GM23338 (cell line): Measurements from ENCODE around the gene S100PBP. TPM values are rescaled to one million over a fixed set of nuclear protein-coding genes. Genes with fewer than 3 reads are reported as not detected.

Source experiments
- ATAC-seq: fragments of 200-7000 bp; cut with Tn5 transposase; 3 replicates; pipeline ENCODE4 v1.9.1; 2020
- DNase-seq: peaks from one replicate; pipeline ENCODE4 v3.0.0-alpha.2; 2015; ENCODE audit warnings: low spot score
- H2AFZ ChIP-seq: fragments of 200-600 bp; sonication (generic); 2 replicates; pipeline ENCODE4 v1.8.0; 2016; ENCODE audit warnings: antibody characterized with exemption, mild to moderate bottlenecking, moderate library complexity
- H3F3A ChIP-seq: fragments of 200-600 bp; sonication (generic); replicated peaks from 2 replicates; pipeline ENCODE4 v1.8.0; 2017; ENCODE audit warnings: antibody characterized with exemption, mixed run types, low read depth
- H3K27ac ChIP-seq: fragments of 200-600 bp; sonication (generic); 2 replicates; pipeline ENCODE4 v1.6.1; 2016; ENCODE audit warnings: low read depth
- H3K27me3 ChIP-seq: fragments of 200-600 bp; sonication (generic); 2 replicates; pipeline ENCODE4 v1.8.0; 2016; ENCODE audit warnings: mild to moderate bottlenecking, mixed run types, moderate library complexity; ENCODE audit not compliant: insufficient read depth
- H3K36me3 ChIP-seq: fragments of 200-600 bp; sonication (generic); 2 replicates; pipeline ENCODE4 v1.8.0; 2016; ENCODE audit warnings: mild to moderate bottlenecking; ENCODE audit not compliant: insufficient read depth
- H3K4me1 ChIP-seq: fragments of 200-600 bp; sonication (generic); 2 replicates; pipeline ENCODE4 v1.8.0; 2016; ENCODE audit warnings: mild to moderate bottlenecking, moderate library complexity; ENCODE audit not compliant: insufficient read depth
- H3K4me2 ChIP-seq: fragments of 200-600 bp; sonication (generic); 2 replicates; pipeline ENCODE4 v1.7.1; 2017; ENCODE audit warnings: mixed run types
- H3K4me3 ChIP-seq: fragments of 200-600 bp; sonication (generic); 2 replicates; pipeline ENCODE4 v1.6.1; 2016; ENCODE audit warnings: mixed run types
- H3K79me2 ChIP-seq: fragments of 200-600 bp; sonication (generic); replicated peaks from 2 replicates; pipeline ENCODE4 v1.8.0; 2017; ENCODE audit warnings: mild to moderate bottlenecking; ENCODE audit not compliant: insufficient read depth
- H3K9me2 ChIP-seq: fragments of 200-600 bp; sonication (generic); 2 replicates; pipeline ENCODE4 v1.8.0; 2017; ENCODE audit not compliant: insufficient read depth
- H4K20me1 ChIP-seq: fragments of 200-600 bp; sonication (generic); replicated peaks from 2 replicates; pipeline ENCODE4 v1.8.0; 2017; ENCODE audit warnings: mild to moderate bottlenecking; ENCODE audit not compliant: insufficient read depth
- H3K27ac Mint-ChIP-seq: 2 replicates; pipeline ENCODE4 v1.8.0; 2020; ENCODE audit warnings: inconsistent platforms, mild to moderate bottlenecking, moderate library complexity, mixed read lengths
- H3K27me3 Mint-ChIP-seq: 3 replicates; pipeline ENCODE4 v1.8.0; 2022; ENCODE audit warnings: low read depth, mild to moderate bottlenecking, moderate library complexity, mixed read lengths, inconsistent platforms; ENCODE audit not compliant: insufficient read depth, poor library complexity
- H3K36me3 Mint-ChIP-seq: 3 replicates; pipeline ENCODE4 v1.8.0; 2021; ENCODE audit warnings: low read depth, mild to moderate bottlenecking, inconsistent platforms, moderate library complexity, mixed read lengths
- H3K4me1 Mint-ChIP-seq: 3 replicates; pipeline ENCODE4 v1.8.0; 2020; ENCODE audit warnings: mild to moderate bottlenecking, inconsistent platforms, mixed read lengths
- H3K4me3 Mint-ChIP-seq: 3 replicates; pipeline ENCODE4 v1.8.0; 2021; ENCODE audit warnings: moderate library complexity, mild to moderate bottlenecking, inconsistent platforms, mixed read lengths
- H3K9me3 Mint-ChIP-seq: 3 replicates; pipeline ENCODE4 v1.8.0; 2020; ENCODE audit warnings: moderate library complexity, mild to moderate bottlenecking, inconsistent platforms, mixed read lengths
- CREB1 ChIP-seq: fragments of 250-450 bp; sonication (Bioruptor Pico); IDR thresholded peaks from 2 replicates; pipeline ENCODE4 v1.5.0; 2020; ENCODE audit warnings: low read depth, mild to moderate bottlenecking, moderate library complexity
- EZH2 ChIP-seq: fragments of 200-600 bp; sonication (generic); IDR thresholded peaks from one replicate; pipeline ENCODE4 v1.8.0; 2017; ENCODE audit warnings: antibody characterized with exemption, mild to moderate bottlenecking, low read depth; ENCODE audit not compliant: unreplicated experiment
- EZH2phosphoT487 ChIP-seq: fragments of 200-600 bp; sonication (generic); IDR thresholded peaks from one replicate; pipeline ENCODE4 v1.8.1; 2018; ENCODE audit warnings: antibody characterized with exemption; ENCODE audit not compliant: unreplicated experiment
- JUNB ChIP-seq: IDR thresholded peaks from one replicate; pipeline ENCODE4 v1.6.1; 2016; ENCODE audit warnings: antibody characterized with exemption; ENCODE audit not compliant: unreplicated experiment
- NANOG ChIP-seq: IDR thresholded peaks from 2 replicates; pipeline ENCODE4 v1.6.1; 2016; ENCODE audit warnings: antibody characterized with exemption, borderline replicate concordance
- POLR2AphosphoS5 ChIP-seq: IDR thresholded peaks from 2 replicates; pipeline ENCODE4 v1.6.1; 2016; ENCODE audit warnings: antibody characterized with exemption, low read depth
- STAT1 ChIP-seq: IDR thresholded peaks from one replicate; pipeline ENCODE4 v1.6.1; 2016; ENCODE audit warnings: antibody characterized with exemption; ENCODE audit not compliant: unreplicated experiment
- ZNF114 ChIP-seq: fragments of 250-450 bp; sonication (Bioruptor Pico); IDR thresholded peaks from 2 replicates; pipeline ENCODE4 v1.5.0; 2020; ENCODE audit warnings: mild to moderate bottlenecking, moderate library complexity
- ZNF331 ChIP-seq: fragments of 250-450 bp; sonication (Bioruptor Pico); IDR thresholded peaks from 2 replicates; pipeline ENCODE4 v1.5.0; 2020; ENCODE audit warnings: low read depth, mild to moderate bottlenecking, moderate library complexity
- ZNF462 ChIP-seq: fragments of 250-450 bp; sonication (Bioruptor Pico); IDR thresholded peaks from 2 replicates; pipeline ENCODE4 v1.5.0; 2020; ENCODE audit warnings: mild to moderate bottlenecking, moderate library complexity
- polyA plus RNA-seq: library from polyadenylated mRNA; unstranded; fragments of >200 nt; fragmentation: Nextera tagmentation; extraction: Ambion mirVana; gene quantifications from 2 replicates; pipeline ENCODE4 v1.2.1, GENCODE V29; 2016
- total RNA-seq: library from RNA; depleted of rRNA; stranded (reverse); fragments of >200 nt; shearing (Covaris generic); gene quantifications from 2 replicates; pipeline ENCODE4 v1.2.3, GENCODE V29; 2014
- TF ChIP-seq, protein P1 (sequence below): IDR thresholded peaks from 2 replicates; pipeline ENCODE4 v1.6.1; 2016; ENCODE audit warnings: antibody characterized with exemption
- TF ChIP-seq, protein P2 (sequence below), 2 experiments: fragments of 200-600 bp in 1 of 2; sonication (generic) in 1 of 2; conservative IDR thresholded peaks; 2 replicates each; pipeline versions ENCODE4 v1.5.1 to v1.6.1; 2016 to 2017; ENCODE audit warnings: antibody characterized with exemption in 2 of 2, low read depth in 2 of 2, mild to moderate bottlenecking in 2 of 2, moderate library complexity in 1 of 2
- TF ChIP-seq, protein P3 (sequence below): IDR thresholded peaks from one replicate; pipeline ENCODE4 v1.6.1; 2018; ENCODE audit warnings: antibody characterized with exemption; ENCODE audit not compliant: unreplicated experiment

Gene S100PBP
- total and polyA plus RNA-seq, 2 experiments from 2014 or later: 30.6 to 65.2 TPM

- H3K4me1 ChIP-seq: peaks cover 9% of the 10 kb centered on the region
- peaks cover 81% of the 10 kb centered on the region for H3K79me2 ChIP-seq
- DNase-seq: no peak
- H3K4me2 ChIP-seq: no peak overlapping the region
- H3K4me3 Mint-ChIP-seq: no peak overlapping the region
- TF ChIP-seq EZH2phosphoT487 (no peak), JUNB (no peak), NANOG (no peak), STAT1 (no peak), EZH2 (no peak), CREB1 (no peak), ZNF462 (CRISPR knock-in tag) (no peak), POLR2AphosphoS5 (no peak), ZNF114 (CRISPR knock-in tag) (no peak), ZNF331 (CRISPR knock-in tag) (no peak)
- TF ChIP-seq, protein P1, sequence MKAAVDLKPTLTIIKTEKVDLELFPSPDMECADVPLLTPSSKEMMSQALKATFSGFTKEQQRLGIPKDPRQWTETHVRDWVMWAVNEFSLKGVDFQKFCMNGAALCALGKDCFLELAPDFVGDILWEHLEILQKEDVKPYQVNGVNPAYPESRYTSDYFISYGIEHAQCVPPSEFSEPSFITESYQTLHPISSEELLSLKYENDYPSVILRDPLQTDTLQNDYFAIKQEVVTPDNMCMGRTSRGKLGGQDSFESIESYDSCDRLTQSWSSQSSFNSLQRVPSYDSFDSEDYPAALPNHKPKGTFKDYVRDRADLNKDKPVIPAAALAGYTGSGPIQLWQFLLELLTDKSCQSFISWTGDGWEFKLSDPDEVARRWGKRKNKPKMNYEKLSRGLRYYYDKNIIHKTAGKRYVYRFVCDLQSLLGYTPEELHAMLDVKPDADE: no peak
- TF ChIP-seq, protein P2, sequence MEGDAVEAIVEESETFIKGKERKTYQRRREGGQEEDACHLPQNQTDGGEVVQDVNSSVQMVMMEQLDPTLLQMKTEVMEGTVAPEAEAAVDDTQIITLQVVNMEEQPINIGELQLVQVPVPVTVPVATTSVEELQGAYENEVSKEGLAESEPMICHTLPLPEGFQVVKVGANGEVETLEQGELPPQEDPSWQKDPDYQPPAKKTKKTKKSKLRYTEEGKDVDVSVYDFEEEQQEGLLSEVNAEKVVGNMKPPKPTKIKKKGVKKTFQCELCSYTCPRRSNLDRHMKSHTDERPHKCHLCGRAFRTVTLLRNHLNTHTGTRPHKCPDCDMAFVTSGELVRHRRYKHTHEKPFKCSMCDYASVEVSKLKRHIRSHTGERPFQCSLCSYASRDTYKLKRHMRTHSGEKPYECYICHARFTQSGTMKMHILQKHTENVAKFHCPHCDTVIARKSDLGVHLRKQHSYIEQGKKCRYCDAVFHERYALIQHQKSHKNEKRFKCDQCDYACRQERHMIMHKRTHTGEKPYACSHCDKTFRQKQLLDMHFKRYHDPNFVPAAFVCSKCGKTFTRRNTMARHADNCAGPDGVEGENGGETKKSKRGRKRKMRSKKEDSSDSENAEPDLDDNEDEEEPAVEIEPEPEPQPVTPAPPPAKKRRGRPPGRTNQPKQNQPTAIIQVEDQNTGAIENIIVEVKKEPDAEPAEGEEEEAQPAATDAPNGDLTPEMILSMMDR (conservative IDR thresholded peaks at IDR 0.05; ENCODE audit: low read depth in 2 of 2): no peak
- TF ChIP-seq, protein P3, sequence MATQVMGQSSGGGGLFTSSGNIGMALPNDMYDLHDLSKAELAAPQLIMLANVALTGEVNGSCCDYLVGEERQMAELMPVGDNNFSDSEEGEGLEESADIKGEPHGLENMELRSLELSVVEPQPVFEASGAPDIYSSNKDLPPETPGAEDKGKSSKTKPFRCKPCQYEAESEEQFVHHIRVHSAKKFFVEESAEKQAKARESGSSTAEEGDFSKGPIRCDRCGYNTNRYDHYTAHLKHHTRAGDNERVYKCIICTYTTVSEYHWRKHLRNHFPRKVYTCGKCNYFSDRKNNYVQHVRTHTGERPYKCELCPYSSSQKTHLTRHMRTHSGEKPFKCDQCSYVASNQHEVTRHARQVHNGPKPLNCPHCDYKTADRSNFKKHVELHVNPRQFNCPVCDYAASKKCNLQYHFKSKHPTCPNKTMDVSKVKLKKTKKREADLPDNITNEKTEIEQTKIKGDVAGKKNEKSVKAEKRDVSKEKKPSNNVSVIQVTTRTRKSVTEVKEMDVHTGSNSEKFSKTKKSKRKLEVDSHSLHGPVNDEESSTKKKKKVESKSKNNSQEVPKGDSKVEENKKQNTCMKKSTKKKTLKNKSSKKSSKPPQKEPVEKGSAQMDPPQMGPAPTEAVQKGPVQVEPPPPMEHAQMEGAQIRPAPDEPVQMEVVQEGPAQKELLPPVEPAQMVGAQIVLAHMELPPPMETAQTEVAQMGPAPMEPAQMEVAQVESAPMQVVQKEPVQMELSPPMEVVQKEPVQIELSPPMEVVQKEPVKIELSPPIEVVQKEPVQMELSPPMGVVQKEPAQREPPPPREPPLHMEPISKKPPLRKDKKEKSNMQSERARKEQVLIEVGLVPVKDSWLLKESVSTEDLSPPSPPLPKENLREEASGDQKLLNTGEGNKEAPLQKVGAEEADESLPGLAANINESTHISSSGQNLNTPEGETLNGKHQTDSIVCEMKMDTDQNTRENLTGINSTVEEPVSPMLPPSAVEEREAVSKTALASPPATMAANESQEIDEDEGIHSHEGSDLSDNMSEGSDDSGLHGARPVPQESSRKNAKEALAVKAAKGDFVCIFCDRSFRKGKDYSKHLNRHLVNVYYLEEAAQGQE: no peak
- no peak overlapping the region; the same call in 1 of the 2 replicates for H3K27ac ChIP-seq
- no peaks in the 10 kb centered on the region for H3K27me3 ChIP-seq
- H4K20me1 ChIP-seq: peaks cover 49% of the 10 kb centered on the region
- peaks cover 97% of the 10 kb centered on the region for H3K36me3 Mint-ChIP-seq
- peaks cover 15% of the 10 kb centered on the region for H3F3A ChIP-seq
- peaks cover 8% of the 10 kb centered on the region for H3K4me1 Mint-ChIP-seq
- H2AFZ ChIP-seq: no peak overlapping the region
- ATAC-seq: no peak
- H3K27me3 Mint-ChIP-seq: peaks cover 2% of the 10 kb centered on the region
- H3K36me3 ChIP-seq: peaks cover 70% of the 10 kb centered on the region
- H3K4me3 ChIP-seq: no peak overlapping the region
- H3K27ac Mint-ChIP-seq: no peak overlapping the region
- no peaks in the 10 kb centered on the region for H3K9me2 ChIP-seq
- no peaks in the 10 kb centered on the region; the same call in 2 of the 3 replicates for H3K9me3 Mint-ChIP-seq
These were observed 10.4 kb upstream of the S100PBP start for GRCh38 chr1:32806910-32807523.
